Fibroblast of the aortic adventitia (primary cell): Measurements from ENCODE around the gene MBD3L4. TPM values are rescaled to one million over a fixed set of nuclear protein-coding genes. Genes with fewer than 3 reads are reported as not detected.

Experiments used
- DNase-seq: peaks from one replicate; pipeline ENCODE4 v3.0.0-alpha.2; 2010; ENCODE audit warnings: low read depth
- H3K4me3 ChIP-seq: 2 replicates; pipeline ENCODE4 v1.5.1; 2011; ENCODE audit warnings: low read depth, mild to moderate bottlenecking, control low read depth, low read length, moderate library complexity
- CTCF ChIP-seq: IDR thresholded peaks from 2 replicates; pipeline ENCODE4 v1.5.1; 2011; ENCODE audit warnings: mild to moderate bottlenecking, low read length, control low read depth, inconsistent platforms; ENCODE audit not compliant: insufficient read depth
- total RNA-seq: library from RNA; depleted of rRNA; stranded (reverse); fragments of >200 nt; gene quantifications from 2 replicates; pipeline ENCODE4 v1.2.3, GENCODE V29; 2012; ENCODE audit warnings: low replicate concordance

MBD3L4 gene
- total RNA-seq, 1 donor, result not detected

GRCh38 chr19:7013678-7014077 is 26.3 kb downstream of the MBD3L4 start:
- DNase-seq, result no peak
- no peak overlapping the region for H3K4me3 ChIP-seq
- TF ChIP-seq CTCF, result no peak

- no peak overlapping the region for H3K4me3 ChIP-seq
- TF ChIP-seq CTCF, result no peak
- no peak for DNase-seq
Observed at GRCh38 chr19:7010722-7011593, 29.0 kb downstream of the MBD3L4 start.

GRCh38 chr19:7007859-7008258 is 32.1 kb downstream of the MBD3L4 start:
- DNase-seq, result no peak
- no peak for TF ChIP-seq CTCF
- H3K4me3 ChIP-seq, result no peak overlapping the region

- DNase-seq, result no peak
- no peak overlapping the region for H3K4me3 ChIP-seq
- no peak for TF ChIP-seq CTCF
Observed at GRCh38 chr19:7006135-7006704, 33.8 kb downstream of the MBD3L4 start.

- peak; percentile 76 for TF ChIP-seq CTCF
- peak; percentile 42 for DNase-seq
- H3K4me3 ChIP-seq, result no peak overlapping the region
Observed at GRCh38 chr19:7004313-7004931, 35.6 kb downstream of the MBD3L4 start.

- H3K4me3 ChIP-seq, result no peak overlapping the region
- TF ChIP-seq CTCF, result no peak
- DNase-seq, result no peak
Observed at GRCh38 chr19:7000816-7001215, 39.2 kb downstream of the MBD3L4 start.
